Measurements from ENCODE around the gene HNRNPU.

The HNRNPU gene

GRCh38 chr1:244843148-244843978, 21.0 kb downstream of the HNRNPU start:
- in situ Hi-C loops (cut with MboI; ENCODE audit: low sequenced_read_pairs, unreplicated experiment) = no loop called here
- DNase-seq (ENCODE audit: low spot score) = no peak
- TF ChIP-seq, protein P1, sequence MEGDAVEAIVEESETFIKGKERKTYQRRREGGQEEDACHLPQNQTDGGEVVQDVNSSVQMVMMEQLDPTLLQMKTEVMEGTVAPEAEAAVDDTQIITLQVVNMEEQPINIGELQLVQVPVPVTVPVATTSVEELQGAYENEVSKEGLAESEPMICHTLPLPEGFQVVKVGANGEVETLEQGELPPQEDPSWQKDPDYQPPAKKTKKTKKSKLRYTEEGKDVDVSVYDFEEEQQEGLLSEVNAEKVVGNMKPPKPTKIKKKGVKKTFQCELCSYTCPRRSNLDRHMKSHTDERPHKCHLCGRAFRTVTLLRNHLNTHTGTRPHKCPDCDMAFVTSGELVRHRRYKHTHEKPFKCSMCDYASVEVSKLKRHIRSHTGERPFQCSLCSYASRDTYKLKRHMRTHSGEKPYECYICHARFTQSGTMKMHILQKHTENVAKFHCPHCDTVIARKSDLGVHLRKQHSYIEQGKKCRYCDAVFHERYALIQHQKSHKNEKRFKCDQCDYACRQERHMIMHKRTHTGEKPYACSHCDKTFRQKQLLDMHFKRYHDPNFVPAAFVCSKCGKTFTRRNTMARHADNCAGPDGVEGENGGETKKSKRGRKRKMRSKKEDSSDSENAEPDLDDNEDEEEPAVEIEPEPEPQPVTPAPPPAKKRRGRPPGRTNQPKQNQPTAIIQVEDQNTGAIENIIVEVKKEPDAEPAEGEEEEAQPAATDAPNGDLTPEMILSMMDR (IDR thresholded peaks at IDR 0.05; ENCODE audit: borderline replicate concordance, control extremely low read depth, extremely low read depth, insufficient read depth, missing control alignments) = no peak

- in situ Hi-C loops (cut with MboI; ENCODE audit: low sequenced_read_pairs, unreplicated experiment) = no loop called here
- TF ChIP-seq, protein P1 (IDR thresholded peaks at IDR 0.05; ENCODE audit: borderline replicate concordance, control extremely low read depth, extremely low read depth, insufficient read depth, missing control alignments) = no peak
- DNase-seq (ENCODE audit: low spot score) = no peak
Measured at GRCh38 chr1:244841273-244841927, 22.9 kb downstream of the HNRNPU start.

GRCh38 chr1:244840219-244840794, 24.0 kb downstream of the HNRNPU start:
- TF ChIP-seq, protein P1 (IDR thresholded peaks at IDR 0.05; ENCODE audit: borderline replicate concordance, control extremely low read depth, extremely low read depth, insufficient read depth, missing control alignments) = no peak
- DNase-seq (ENCODE audit: low spot score) = no peak
- in situ Hi-C loops (cut with MboI; ENCODE audit: low sequenced_read_pairs, unreplicated experiment) = no loop called here

DNA sequence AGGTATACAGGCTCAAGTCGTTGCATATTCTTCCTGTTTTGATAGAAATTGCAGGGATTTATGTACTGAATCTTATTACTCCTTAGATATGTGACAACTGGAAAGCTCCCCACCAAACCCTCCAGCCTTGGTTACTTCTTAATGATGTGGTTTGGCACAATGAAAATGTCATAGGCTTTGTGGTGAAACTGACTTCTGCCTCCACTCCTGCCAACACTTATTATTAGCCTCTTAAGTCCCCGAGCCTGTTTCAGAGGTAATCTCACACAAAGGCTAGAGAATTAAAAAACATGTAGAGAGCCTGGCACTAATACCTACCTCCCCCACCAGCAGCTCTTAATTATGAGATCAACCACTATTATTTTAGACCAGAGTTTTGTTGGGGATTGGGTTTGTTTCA, 24.7 kb downstream of the HNRNPU start:
- DNase-seq (ENCODE audit: low spot score) = no peak
- TF ChIP-seq, protein P1 (IDR thresholded peaks at IDR 0.05; ENCODE audit: borderline replicate concordance, control extremely low read depth, extremely low read depth, insufficient read depth, missing control alignments) = no peak
- in situ Hi-C loops (cut with MboI; ENCODE audit: low sequenced_read_pairs, unreplicated experiment) = no loop called here

DNA sequence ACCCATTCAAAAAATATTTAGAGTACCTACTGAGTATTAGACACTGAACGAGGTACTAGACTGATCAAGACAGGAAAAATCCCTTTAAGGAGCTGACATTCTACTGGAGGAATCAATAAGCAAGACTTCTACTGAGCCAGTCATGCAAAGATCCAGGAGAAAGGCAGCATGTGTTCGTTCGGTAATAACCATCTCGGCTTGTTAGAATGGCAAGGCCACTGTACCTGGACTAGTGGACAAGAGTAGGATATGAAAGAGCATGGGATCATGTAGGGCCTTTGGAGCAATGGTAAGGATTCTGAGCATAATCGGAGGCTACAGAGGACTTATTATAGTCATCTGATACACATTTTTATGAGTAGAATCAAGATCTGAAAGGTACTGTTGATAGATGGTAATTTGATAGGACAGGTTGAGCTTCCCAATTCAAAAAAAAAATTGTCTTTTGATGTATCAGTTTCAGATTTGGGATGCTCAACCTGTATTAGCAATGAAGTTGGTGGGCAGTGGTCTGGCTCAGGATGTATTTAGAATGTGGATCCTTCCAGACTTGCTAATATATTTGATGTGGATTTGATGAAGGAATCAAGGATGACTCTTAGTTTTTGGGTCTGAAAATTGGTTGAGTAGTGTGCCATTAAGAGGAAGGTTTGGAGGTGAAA, 26.6 kb downstream of the HNRNPU start:
- TF ChIP-seq, protein P1 (IDR thresholded peaks at IDR 0.05; ENCODE audit: borderline replicate concordance, control extremely low read depth, extremely low read depth, insufficient read depth, missing control alignments) = no peak
- in situ Hi-C loops (cut with MboI; ENCODE audit: low sequenced_read_pairs, unreplicated experiment) = no loop called here
- DNase-seq (ENCODE audit: low spot score) = no peak

GRCh38 chr1:244836584-244836983, 27.8 kb downstream of the HNRNPU start:
- in situ Hi-C loops (cut with MboI; ENCODE audit: low sequenced_read_pairs, unreplicated experiment) = no loop called here
- DNase-seq (ENCODE audit: low spot score) = no peak
- TF ChIP-seq, protein P1 (IDR thresholded peaks at IDR 0.05; ENCODE audit: borderline replicate concordance, control extremely low read depth, extremely low read depth, insufficient read depth, missing control alignments) = no peak
